ENCODE measurements around the gene CRIM1.

The CRIM1 gene

DNA sequence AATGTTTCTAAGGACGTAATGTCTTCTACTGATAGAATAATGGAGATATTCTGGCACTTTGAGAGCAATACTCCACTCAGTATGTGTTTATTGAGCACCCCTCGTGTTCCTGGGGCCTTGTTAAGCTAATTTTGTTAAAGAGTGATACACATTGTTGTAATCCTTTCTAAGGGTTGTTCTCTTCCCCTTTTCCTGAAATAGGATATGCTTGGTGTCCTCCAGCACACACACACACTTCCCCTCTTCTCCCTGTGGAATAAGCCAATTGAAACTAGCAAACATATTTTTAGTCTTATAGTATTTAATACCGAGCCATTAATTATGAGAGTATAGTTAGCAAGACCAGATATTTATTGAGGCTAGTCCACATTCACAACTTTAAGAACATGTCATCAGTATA is 114.1 kb downstream of the CRIM1 start:
- Histone ChIP-seq H3K27me3 (ENCODE audit: insufficient read depth, low read depth, severe bottlenecking) (no peaks in the 10 kb centered on the region), H3K9me3 (ENCODE audit: severe bottlenecking) (peaks cover 2% of the 10 kb centered on the region), H3K27ac (no peak overlapping the region), H3K4me3 (ENCODE audit: low read depth, low read length) (no peak overlapping the region), H3K36me3 (no peaks in the 10 kb centered on the region)
- no peak for DNase-seq
- TF ChIP-seq, protein P1, sequence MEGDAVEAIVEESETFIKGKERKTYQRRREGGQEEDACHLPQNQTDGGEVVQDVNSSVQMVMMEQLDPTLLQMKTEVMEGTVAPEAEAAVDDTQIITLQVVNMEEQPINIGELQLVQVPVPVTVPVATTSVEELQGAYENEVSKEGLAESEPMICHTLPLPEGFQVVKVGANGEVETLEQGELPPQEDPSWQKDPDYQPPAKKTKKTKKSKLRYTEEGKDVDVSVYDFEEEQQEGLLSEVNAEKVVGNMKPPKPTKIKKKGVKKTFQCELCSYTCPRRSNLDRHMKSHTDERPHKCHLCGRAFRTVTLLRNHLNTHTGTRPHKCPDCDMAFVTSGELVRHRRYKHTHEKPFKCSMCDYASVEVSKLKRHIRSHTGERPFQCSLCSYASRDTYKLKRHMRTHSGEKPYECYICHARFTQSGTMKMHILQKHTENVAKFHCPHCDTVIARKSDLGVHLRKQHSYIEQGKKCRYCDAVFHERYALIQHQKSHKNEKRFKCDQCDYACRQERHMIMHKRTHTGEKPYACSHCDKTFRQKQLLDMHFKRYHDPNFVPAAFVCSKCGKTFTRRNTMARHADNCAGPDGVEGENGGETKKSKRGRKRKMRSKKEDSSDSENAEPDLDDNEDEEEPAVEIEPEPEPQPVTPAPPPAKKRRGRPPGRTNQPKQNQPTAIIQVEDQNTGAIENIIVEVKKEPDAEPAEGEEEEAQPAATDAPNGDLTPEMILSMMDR (IDR thresholded peaks at IDR 0.05; ENCODE audit: low read depth, low read length), result no peak

DNA sequence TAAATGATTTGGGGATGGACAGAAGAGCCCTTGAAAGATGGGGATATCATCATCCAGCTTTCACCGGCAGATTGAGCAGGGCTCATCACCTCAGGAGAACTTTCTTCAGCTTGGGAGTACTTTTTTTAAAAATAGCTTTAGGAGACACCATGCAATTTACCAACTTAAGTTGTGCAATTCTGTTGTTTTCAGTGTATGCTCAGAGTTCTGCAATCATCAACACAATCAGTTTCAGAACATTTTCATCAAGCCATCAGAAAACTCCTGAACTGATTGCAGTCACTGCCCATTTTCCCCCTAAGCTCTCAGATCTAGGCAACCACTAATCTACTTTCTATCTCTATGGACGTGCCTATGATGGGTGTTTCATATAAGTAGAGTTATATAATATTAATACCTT is 117.7 kb downstream of the CRIM1 start:
- DNase-seq, result no peak
- Histone ChIP-seq H3K36me3 (no peaks in the 10 kb centered on the region), H3K4me3 (ENCODE audit: low read depth, low read length) (no peak overlapping the region), H3K9me3 (ENCODE audit: severe bottlenecking) (peaks cover 7% of the 10 kb centered on the region), H3K27me3 (ENCODE audit: insufficient read depth, low read depth, severe bottlenecking) (no peaks in the 10 kb centered on the region), H3K27ac (no peak overlapping the region)
- TF ChIP-seq, protein P1 (IDR thresholded peaks at IDR 0.05; ENCODE audit: low read depth, low read length), result no peak

DNA sequence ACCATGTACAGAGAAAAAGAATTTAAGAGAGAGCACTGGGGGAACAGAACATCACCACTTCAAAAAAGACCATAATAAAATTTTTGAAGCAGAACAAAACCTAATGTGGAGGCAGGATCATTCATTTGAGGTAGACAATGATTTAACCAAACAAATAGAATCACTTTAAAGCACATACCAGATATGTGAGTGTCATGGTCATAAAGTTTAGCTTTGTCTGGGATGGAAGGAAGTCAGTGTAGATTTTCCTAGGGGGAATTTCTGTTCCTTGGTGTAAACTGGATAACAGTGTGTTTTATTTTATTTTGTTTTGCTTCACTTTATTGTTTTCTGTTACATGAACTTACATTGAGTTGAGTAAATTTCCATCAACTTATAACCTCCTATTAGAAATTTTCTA is 120.8 kb downstream of the CRIM1 start:
- Histone ChIP-seq H3K4me3 (ENCODE audit: low read depth, low read length) (no peak overlapping the region), H3K27me3 (ENCODE audit: insufficient read depth, low read depth, severe bottlenecking) (no peaks in the 10 kb centered on the region), H3K36me3 (no peaks in the 10 kb centered on the region), H3K27ac (no peak overlapping the region), H3K9me3 (ENCODE audit: severe bottlenecking) (peaks cover 7% of the 10 kb centered on the region)
- TF ChIP-seq, protein P1 (IDR thresholded peaks at IDR 0.05; ENCODE audit: low read depth, low read length), result no peak
- no peak for DNase-seq

DNA sequence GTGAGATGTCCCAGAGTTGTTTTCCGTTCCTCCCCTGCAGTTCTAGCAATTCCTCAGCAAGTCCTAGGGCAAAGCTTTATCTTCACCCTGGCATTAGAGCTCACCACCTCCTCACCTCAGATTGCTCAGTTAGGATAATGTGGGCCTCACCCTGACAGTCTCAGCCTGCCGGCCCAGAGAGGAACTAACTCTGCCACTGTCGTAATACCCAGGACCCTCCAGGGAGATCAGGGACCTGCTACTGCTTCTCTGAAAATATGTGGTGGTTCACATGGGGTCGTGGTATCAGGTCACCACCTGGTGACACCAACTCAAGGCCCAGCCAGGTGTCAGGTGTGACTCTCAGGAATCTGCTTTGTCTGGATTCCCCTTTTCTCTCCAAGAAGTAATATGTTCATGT is 121.7 kb downstream of the CRIM1 start:
- peaks cover 7% of the 10 kb centered on the region for H3K9me3 ChIP-seq (ENCODE audit: severe bottlenecking)
- no peak overlapping the region for H3K27ac ChIP-seq
- no peaks in the 10 kb centered on the region for H3K36me3 ChIP-seq
- no peak overlapping the region for H3K4me3 ChIP-seq (ENCODE audit: low read depth, low read length)
- no peak for DNase-seq
- H3K27me3 ChIP-seq (ENCODE audit: insufficient read depth, low read depth, severe bottlenecking), result no peaks in the 10 kb centered on the region
- TF ChIP-seq, protein P1 (IDR thresholded peaks at IDR 0.05; ENCODE audit: low read depth, low read length), result no peak

DNA sequence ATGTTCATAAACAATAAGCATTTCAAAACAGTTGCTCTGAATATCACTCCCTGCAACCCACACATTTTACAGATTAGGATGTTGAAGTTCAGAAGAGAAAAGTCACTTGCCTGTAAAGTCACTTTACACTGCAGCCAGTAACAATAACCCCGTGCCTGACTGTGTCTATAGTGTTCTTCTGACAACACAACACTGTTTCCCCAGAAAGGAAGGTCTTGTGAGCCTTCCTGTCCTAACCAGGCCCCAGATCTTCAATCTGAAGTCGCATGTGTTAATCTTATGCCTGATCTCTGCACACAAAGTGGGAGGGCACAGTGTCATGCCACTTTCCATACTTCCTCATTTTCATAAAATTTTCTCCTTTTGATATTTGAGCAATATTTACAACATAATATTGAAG is 122.2 kb downstream of the CRIM1 start:
- no peaks in the 10 kb centered on the region for H3K36me3 ChIP-seq
- H3K27me3 ChIP-seq (ENCODE audit: insufficient read depth, low read depth, severe bottlenecking), result no peaks in the 10 kb centered on the region
- peaks cover 7% of the 10 kb centered on the region for H3K9me3 ChIP-seq (ENCODE audit: severe bottlenecking)
- no peak overlapping the region for H3K4me3 ChIP-seq (ENCODE audit: low read depth, low read length)
- TF ChIP-seq, protein P1 (IDR thresholded peaks at IDR 0.05; ENCODE audit: low read depth, low read length), result no peak
- DNase-seq, result no peak
- H3K27ac ChIP-seq, result no peak overlapping the region

DNA sequence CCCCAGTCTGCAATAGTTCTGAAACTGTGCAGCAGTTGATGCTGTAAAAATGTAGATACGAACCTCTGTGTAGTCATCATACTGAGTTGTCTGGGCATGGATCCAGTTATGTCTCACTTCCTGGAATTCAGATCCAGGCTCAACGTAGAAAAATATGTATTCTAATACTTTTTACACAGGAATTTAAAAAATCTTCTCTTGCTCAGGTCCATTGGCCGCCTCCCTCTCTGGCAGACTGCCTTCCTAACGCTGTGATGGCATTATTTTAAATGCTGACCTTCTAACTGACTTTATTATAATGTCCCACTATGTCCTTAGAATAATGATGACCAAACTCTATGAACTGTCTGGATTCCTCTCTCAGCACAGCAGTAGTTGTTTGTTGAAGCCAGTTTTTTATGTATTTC is 122.8 kb downstream of the CRIM1 start:
- DNase-seq, result no peak
- H3K9me3 ChIP-seq (ENCODE audit: severe bottlenecking), result peaks cover 7% of the 10 kb centered on the region

More for the DNA sequence above, 122.8 kb downstream of the CRIM1 start:
- TF ChIP-seq, protein P1 (IDR thresholded peaks at IDR 0.05; ENCODE audit: low read depth, low read length), result no peak
- H3K27ac ChIP-seq, result no peak overlapping the region
- no peak overlapping the region for H3K4me3 ChIP-seq (ENCODE audit: low read depth, low read length)
- no peaks in the 10 kb centered on the region for H3K36me3 ChIP-seq
- no peaks in the 10 kb centered on the region for H3K27me3 ChIP-seq (ENCODE audit: insufficient read depth, low read depth, severe bottlenecking)
